Measurements from ENCODE around the gene IKZF4. TPM values are rescaled to one million over a fixed set of nuclear protein-coding genes. Genes with fewer than 3 reads are reported as not detected.
"Not testable (repeated sequence)": the region's sequence is repeated elsewhere in the genome, so short reads cannot be mapped to it uniquely, and the experiment has no call there.

The IKZF4 gene
- 0.80 and 1.9 TPM in 2 replicates for total RNA-seq (2014; rRNA removed; shearing (Covaris generic))
- polyA plus RNA-seq (2015; cell fraction: cytosol; rRNA removed), result 3.9 and 4.3 TPM in 2 replicates
- polyA plus RNA-seq (2015; cell fraction: nucleus; rRNA removed), result 4.1 and 4.3 TPM in 2 replicates

DNA sequence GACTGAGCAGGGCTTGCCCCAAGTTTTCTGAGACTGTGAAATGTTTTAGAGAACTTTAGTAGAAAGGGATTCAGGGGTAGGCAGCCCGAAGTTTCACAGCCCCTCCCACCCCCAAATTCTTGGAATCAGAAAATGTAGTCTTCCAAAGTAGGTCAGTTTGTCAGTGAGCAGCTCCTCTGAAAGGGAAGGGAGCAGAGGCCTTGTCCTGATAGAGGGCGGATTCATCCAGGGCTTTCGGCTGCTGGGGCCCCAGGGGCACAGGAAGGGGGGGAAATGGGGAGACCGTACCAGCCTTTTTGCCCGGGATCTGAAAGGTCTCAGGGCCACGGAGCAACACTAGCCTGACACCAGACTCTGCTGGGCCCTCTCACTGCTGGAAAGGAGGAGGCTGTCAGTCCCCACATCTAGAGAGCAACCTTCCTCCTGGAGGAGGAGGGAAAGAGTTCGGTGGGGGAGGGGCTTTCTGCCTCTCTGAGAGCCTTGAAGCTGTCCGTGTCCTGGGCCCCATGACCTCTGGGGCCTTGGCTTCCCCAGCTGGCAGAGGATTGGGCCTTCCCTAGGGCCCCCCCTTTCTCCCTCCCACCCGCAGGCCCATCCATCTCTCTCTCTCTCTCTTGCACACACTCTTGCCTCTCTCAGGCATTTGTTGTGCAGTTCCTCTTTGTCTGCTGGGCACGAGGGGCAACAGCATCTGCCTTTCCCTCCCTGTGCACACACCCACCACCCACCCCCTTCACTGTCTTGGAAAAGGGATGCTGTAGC is at the start of gene IKZF4:
Gene IKZF4 (plus strand): TSS at position 621 of the 762 bp plus-strand sequence. CDS start 451 bp downstream, outside the sequence.
- no peak for DNase-seq (ENCODE audit: low read depth)

DNA sequence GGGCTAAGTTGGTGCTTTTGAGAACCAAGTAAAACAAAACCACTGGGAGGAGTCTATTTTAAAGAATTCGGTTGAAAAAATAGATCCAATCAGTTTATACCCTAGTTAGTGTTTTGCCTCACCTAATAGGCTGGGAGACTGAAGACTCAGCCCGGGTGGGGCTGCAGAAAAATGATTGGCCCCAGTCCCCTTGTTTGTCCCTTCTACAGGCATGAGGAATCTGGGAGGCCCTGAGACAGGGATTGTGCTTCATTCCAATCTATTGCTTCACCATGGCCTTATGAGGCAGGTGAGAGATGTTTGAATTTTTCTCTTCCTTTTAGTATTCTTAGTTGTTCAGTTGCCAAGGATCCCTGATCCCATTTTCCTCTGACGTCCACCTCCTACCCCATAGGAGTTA is 48.8 kb upstream of the IKZF4 start:
- DNase-seq (ENCODE audit: low read depth), result peak; percentile 83

DNA sequence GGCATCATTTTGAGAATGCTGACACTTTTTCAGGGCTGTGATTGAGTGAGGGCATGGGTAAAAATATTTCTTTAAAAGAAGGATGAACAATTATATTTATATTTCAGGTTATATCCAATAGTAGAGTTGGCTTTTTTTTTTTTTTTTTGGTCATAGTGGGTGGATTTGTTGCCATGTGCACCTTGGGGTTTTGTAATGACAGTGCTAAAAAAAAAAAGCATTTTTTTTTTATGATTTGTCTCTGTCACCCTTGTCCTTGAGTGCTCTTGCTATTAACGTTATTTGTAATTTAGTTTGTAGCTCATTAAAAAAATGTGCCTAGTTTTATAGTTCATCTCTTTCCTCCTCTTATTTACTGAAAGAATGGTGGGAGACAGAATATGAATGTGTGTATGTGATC is 48.4 kb upstream of the IKZF4 start:
- DNase-seq (ENCODE audit: low read depth), result no peak

DNA sequence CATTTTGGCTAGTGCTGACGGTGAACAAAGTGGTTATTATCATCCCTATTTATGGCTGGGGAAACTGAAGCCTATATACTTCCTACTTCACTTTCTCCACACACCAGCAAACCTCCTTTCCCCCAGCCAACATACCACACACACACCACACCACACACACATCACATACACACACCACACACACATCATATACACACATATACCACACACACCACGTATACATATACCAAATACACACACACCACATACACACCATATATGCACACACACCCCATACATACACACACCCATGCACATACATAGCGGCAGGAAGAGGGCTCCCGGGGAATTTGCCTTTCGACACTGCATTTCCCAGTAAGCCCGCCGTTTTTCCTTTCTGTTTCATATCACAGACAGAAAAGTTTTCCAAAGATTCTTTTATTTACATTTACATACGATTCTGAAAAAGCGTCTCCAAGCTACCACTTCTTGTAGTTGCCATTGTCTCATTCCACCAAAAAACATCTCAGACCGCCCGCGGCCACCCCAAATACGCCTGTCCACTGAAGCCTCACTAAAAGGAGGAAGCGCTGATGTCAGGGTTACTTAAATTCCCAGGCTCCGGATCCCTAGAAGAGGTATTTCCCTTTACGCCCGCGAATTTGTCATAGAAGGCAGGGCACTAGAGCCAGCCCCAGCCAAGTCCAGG is 47.8 kb upstream of the IKZF4 start:
- no peak for DNase-seq (ENCODE audit: low read depth)

- DNase-seq (ENCODE audit: low read depth), result peak; percentile 100
These were observed 47.1 kb upstream of the IKZF4 start, which contains the start of gene RAB5B for GRCh38 chr12:55973599-55974307. Gene RAB5B (plus strand): TSS chr12:55974078. CDS start chr12:55986961, 12,883 bp downstream.

DNA sequence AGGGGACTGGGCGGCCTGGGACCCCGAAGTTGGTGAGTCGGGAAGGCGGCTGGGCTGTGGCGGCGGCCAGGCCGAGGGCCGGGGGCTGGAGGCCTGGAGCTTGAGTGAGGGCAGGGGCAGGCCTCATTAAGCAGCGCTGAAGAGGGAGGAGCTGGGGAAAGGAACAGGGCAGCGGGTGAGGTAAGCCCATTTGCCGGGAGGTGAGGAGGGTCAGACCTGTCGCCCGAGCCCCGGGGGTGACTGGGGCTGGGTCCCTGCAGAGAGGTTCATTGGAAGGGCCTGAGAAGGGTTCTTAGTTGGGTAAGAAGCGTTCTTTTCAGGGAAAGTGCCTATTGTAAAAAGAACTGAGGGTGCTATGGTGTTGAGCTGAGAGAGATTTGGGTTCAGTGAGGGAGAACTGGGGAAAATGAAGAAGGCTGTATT is 46.5 kb upstream of the IKZF4 start:
- DNase-seq (ENCODE audit: low read depth), result no peak

- no peak for DNase-seq (ENCODE audit: low read depth)
These were observed 42.5 kb upstream of the IKZF4 start for GRCh38 chr12:55978393-55978792.

DNA sequence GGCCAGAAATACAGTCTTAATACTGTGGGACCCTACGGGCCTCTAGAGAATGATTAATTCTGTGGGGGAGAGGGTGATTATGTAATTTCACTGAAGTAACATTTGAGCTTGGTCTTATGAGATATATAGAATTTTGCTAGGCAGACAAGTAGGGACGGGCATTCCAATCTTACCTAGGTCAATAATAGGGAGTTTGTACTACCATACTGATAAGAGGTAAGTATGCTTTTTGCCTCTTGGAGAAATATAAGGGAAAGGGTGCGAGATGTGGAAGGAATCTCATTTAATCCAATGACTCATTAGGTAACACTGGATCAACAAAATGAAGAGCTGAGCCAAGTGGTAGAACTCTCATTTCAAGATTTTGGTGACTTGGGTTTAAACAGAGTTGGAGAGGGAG is 41.8 kb upstream of the IKZF4 start:
- DNase-seq (ENCODE audit: low read depth), result no peak

- DNase-seq (ENCODE audit: low read depth), result not testable (repeated sequence)
These were observed 39.0 kb upstream of the IKZF4 start for GRCh38 chr12:55981882-55982281.

DNA sequence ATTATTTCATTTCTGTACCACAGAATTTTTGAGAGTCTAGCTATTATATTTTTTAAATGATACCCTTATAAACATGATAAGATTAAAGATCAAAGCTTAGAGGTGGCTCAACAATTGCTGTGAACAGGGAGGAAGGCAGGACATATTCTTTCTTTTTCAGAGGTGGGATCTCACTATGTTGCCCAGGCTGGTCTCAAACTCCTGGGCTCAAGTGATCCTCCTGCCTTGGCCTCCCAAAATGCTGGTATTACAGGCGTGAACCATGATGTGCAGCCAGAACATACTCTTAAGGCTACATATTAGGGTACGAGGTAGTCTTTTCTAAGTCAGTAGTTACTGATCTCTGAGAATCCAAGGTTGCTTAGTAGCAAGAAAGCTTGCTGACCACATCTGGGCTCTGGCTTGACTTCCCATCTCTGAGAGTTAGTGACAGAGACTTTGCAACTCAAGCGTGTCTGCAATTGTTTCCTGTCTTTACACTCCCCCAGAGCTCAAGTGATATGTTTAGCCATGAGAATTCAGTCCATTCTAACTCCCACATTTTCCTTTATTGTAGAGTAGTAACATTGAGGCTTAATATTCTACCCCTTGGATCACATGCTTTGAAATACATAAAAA is 38.4 kb upstream of the IKZF4 start:
- no peak for DNase-seq (ENCODE audit: low read depth)

DNA sequence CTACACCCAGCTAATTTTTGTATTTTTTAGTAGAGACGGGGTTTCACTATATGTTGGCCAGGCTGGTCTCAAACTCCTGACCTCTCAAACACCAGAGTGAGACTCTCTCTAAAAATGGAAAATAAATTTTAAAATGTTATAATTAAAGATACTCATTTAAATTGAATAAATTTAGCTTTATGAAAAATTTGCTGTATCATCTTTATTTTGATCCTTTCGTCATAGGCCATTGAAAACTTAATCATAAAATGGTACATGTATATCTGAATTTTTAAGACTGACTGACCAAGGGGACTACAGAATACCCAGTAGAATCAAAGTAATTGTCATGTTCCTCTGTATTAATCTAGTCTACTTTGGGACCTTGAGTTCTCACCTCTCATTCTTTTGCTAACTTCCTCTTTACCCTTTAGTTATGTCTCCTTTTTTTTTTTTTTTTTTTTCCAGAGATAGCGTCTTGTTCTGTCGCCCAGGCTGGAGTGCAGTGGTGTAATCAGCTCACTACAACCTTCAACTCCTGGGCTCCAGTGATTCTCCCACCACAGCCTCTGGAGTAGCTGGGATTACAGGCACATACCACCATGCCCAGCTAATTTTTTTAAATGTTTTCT is 37.5 kb upstream of the IKZF4 start:
- DNase-seq (ENCODE audit: low read depth), result no peak

DNA sequence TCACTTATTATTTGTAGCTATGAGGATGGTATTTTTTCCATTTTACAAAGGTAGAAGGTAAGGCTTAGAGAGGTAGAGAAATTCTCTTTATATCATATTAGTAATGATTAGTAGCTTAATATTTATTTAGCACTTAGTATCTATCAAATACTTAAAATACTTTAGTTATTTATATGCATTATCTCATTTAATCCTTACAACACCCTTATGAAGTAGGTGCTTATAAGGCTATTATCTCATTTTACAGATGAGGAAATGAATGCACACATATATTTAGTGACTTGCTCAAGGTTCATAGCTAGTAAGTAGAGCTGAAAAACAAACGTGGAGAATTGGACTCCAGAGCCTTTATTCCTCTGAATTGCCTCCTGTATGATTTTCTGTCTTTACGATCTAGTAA is 36.0 kb upstream of the IKZF4 start:
- no peak for DNase-seq (ENCODE audit: low read depth)

DNA sequence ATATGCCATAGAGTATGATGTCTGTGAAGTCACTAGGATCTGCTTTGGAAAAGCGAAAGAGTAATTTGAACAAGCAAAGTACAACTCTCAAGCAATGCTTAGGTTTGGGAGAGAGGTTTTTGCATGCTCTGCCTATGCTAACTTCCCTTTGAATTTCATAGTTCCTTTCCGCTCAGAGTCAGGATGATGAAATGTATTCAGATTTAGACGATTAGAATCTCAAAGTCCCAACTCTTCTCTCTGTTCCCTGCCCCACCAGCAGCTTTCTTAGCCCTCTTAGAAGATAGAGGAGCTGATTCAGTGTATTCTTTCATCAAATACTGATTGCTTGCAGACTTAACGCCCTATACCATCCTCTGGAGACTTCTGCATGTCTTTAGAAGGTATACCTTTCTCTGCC is 35.5 kb upstream of the IKZF4 start:
- DNase-seq (ENCODE audit: low read depth), result no peak

DNA sequence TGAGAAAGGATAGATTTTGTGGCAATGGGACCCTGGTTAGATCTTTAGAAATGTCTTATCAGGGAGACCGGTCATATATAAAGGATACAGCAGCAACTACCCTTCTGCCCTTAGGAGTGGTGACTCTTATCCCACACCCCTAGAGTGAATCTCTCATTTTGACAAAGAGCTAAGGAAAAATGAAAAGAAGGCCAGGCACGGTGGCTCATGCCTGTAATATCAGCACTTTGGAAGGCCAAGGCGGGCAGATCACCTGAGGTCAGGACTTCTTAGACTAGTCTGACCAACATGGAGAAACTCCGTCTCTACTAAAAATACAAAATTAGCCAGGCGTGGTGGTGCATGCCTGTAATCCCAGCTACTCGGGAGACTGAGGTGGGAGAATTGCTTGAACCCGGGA is 34.9 kb upstream of the IKZF4 start:
- DNase-seq (ENCODE audit: low read depth), result not testable (repeated sequence)

DNA sequence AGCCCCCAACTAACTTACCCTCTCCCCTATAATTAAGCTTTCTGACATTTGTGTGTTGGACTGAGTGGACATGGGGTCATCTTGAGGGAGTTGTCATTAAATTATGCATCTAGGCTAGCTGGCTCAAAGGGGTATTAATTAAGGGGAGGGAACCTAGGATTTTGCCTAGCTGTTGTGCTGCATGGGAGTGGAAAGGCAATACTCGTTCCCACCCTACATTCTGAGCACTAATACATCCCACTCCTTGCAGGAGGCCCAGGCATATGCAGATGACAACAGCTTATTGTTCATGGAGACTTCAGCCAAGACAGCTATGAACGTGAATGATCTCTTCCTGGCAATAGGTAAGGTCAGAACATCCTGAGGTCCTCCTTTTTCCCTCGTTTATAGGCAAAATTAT is 29.7 kb upstream of the IKZF4 start:
- no peak for DNase-seq (ENCODE audit: low read depth)

DNA sequence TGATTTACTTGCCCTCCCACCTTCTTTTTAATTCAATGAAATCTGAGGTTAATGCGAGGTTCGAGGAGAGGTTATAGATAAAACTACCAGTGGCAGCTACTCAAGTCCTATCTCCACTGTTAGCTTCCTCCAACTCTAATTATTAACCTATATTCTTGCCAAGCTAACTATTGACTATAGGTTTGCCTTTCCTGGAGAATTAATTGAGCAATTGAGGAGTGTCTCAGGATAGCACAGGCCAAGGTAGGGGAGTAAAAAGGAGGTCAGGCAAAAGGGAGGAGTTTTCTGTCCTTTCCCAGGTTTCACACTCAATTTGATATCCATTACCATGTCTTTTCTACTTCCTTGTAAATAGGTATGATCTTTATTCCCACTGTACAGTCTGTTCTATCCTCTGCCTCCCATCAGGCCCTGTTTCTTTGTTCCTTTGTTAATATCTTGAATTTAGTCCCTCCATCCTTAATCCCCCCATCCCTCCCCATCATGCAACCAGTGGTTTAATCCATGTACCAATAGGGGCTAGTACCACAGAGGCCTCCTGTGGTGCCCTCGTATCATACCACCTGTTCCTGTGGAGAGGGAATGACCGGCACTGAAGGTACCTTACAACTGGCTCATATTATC is 27.5 kb upstream of the IKZF4 start:
- no peak for DNase-seq (ENCODE audit: low read depth)

DNA sequence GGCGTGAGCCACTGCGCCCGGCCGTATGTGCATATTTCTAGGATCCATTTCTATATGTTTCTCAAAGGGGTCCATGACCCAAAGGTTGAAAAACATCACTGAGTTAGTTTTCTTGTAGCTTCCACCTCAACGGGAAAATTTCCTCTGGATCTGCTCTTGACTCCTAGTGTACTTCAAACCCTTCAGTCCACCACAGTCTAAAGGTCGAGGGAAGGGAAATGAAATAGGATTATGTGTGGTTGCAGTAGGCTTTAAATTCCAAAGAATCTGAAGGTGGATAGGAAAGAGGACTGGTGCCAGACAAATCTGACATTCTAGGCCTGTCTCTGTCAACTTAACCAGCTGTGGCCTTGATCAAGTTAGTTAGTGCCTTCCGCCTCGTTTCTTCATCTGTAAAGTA is 25.5 kb upstream of the IKZF4 start:
- DNase-seq (ENCODE audit: low read depth), result no peak

DNA sequence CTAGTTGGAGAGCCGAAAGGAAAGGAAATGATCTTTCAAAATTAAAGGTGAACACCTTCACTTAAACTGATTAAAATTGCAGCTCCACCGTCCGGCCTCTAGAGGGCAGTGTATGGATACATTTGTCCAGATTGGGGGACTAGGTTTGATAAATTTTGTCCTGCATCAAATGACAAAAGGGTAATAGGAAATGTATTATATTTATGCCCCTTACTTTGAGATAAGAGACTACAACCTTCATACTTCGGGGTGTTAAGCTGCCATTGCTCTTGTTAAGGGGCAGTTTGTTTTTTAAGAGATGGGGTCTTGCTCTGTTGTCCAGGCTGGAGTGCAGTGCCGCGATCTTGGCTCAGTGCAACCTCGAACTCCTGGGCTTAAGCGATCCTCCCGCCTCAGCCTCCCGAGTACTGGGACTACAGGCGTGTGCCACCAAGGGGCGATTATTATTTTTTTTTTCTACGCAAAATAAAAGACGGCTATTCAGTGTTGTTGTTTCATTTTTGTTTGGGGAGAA is 24.6 kb upstream of the IKZF4 start:
- DNase-seq (ENCODE audit: low read depth), result peak; percentile 52

- peak; percentile 97 for DNase-seq (ENCODE audit: low read depth)
These were observed 23.9 kb upstream of the IKZF4 start, which contains the start of gene SUOX for GRCh38 chr12:55996715-55997534. Gene SUOX (plus strand): TSS chr12:55997276. CDS start chr12:56002222, 4,946 bp downstream.
